ENCODE results near the gene RPLP1.

RPLP1 gene

DNA sequence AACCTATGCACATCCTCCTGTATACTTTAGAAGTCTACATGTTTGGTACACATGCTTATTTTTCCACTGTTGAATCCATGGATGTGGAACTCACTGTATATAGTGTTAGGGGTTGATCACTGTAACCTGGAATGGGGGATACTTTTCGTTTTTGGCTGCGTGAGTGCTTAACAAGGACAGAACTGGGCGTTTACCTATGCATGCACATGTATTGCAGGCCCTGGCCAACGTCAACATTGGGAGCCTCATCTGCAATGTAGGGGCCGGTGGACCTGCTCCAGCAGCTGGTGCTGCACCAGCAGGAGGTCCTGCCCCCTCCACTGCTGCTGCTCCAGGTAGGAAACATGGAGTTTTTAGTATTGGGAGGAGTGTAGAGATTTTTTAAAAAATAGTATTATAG lies 2.3 kb downstream of the RPLP1 start:
- Histone ChIP-seq H3K9ac (ENCODE audit: low read length) (peak overlapping the region; percentile 33; the same call in 1 of the 2 replicates), H3K36me3 (replicated peaks; ENCODE audit: low read depth, low read length) (peaks cover 52% of the 10 kb centered on the region)
- no peak for TF ChIP-seq EZH2phosphoT487 (IDR thresholded peaks at IDR 0.05; ENCODE audit: low read depth)
- TF ChIP-seq, protein P1, sequence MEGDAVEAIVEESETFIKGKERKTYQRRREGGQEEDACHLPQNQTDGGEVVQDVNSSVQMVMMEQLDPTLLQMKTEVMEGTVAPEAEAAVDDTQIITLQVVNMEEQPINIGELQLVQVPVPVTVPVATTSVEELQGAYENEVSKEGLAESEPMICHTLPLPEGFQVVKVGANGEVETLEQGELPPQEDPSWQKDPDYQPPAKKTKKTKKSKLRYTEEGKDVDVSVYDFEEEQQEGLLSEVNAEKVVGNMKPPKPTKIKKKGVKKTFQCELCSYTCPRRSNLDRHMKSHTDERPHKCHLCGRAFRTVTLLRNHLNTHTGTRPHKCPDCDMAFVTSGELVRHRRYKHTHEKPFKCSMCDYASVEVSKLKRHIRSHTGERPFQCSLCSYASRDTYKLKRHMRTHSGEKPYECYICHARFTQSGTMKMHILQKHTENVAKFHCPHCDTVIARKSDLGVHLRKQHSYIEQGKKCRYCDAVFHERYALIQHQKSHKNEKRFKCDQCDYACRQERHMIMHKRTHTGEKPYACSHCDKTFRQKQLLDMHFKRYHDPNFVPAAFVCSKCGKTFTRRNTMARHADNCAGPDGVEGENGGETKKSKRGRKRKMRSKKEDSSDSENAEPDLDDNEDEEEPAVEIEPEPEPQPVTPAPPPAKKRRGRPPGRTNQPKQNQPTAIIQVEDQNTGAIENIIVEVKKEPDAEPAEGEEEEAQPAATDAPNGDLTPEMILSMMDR (IDR thresholded peaks at IDR 0.05; ENCODE audit: low read depth, low read length), result no peak

DNA sequence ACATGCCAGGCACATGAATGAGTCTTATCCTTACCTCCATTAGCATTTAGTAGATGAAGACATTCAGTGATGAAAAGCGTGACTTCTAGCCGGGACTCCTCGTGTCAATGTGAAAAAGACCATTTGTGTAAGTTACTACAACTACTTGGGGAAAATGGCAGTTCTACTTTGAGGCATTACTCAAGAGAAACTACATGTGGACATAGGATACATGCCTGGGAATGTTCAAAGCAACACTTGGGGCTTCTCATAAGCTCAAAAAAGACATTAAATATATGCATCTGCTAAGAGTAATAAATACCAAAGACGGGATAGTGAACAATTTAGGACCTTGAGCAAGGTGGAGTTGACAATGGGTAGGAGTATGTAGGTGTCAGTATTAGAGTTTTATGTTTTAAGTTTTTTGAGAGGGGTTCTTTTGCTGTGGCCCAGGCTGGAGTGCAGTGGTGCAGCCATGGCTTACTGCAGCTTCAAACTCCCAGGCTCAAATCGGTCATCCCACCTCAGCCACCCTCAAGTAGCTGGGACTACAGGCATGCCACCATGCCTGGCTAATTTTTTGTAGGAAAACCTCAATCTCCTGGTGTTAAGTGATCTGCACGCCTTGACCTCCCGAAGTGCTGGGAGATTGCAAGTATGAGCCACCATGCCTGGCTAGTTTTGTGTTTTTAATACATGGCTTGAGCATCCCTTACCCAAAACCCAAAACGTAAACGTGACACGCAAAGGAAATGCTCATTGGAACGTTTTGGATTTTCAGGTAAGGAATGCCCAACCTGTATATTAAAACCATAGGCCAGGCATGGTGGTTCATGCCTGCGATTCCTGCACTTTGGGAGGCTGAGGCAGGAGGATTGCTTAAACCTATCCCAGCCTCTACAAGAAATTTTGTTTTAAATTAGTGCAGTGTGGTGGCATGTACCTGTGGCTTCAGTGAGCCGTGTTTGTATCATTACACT lies 3.9 kb downstream of the RPLP1 start:
- Histone ChIP-seq H3K36me3 (replicated peaks; ENCODE audit: low read depth, low read length) (peaks cover 52% of the 10 kb centered on the region), H3K4me3 (ENCODE audit: low read length) (no peak overlapping the region), H3K4me1 (ENCODE audit: low read length) (peaks cover 22% of the 10 kb centered on the region), H3K9ac (ENCODE audit: low read length) (no peak overlapping the region), H3K79me2 (ENCODE audit: low read length) (peaks cover 44% of the 10 kb centered on the region), H3K27ac (ENCODE audit: low read length) (no peak overlapping the region), H3K4me2 (ENCODE audit: low read length) (no peak overlapping the region), H4K20me1 (ENCODE audit: insufficient read depth, low read length) (peaks cover 48% of the 10 kb centered on the region), H3K27me3 (ENCODE audit: low read depth, low read length) (no peaks in the 10 kb centered on the region), H3K9me3 (ENCODE audit: insufficient read depth, low read length) (no peaks in the 10 kb centered on the region), H2AFZ (ENCODE audit: low read depth, low read length) (no peak overlapping the region)
- no peak for TF ChIP-seq EZH2phosphoT487 (IDR thresholded peaks at IDR 0.05; ENCODE audit: low read depth)
- TF ChIP-seq, protein P1 (IDR thresholded peaks at IDR 0.05; ENCODE audit: low read depth, low read length), result no peak

More for the DNA sequence above, 2.3 kb downstream of the RPLP1 start:
- Histone ChIP-seq H4K20me1 (ENCODE audit: insufficient read depth, low read length) (peaks cover 48% of the 10 kb centered on the region), H3K4me3 (ENCODE audit: low read length) (peak overlapping the region; percentile 94), H3K4me2 (ENCODE audit: low read length) (peak overlapping the region; percentile 83), H2AFZ (ENCODE audit: low read depth, low read length) (no peak overlapping the region), H3K27me3 (ENCODE audit: low read depth, low read length) (no peaks in the 10 kb centered on the region), H3K79me2 (ENCODE audit: low read length) (peaks cover 51% of the 10 kb centered on the region), H3K4me1 (ENCODE audit: low read length) (peaks cover 28% of the 10 kb centered on the region), H3K27ac (ENCODE audit: low read length) (peak overlapping the region; percentile 15; the same call in 1 of the 2 replicates), H3K9me3 (ENCODE audit: insufficient read depth, low read length) (no peaks in the 10 kb centered on the region)

DNA sequence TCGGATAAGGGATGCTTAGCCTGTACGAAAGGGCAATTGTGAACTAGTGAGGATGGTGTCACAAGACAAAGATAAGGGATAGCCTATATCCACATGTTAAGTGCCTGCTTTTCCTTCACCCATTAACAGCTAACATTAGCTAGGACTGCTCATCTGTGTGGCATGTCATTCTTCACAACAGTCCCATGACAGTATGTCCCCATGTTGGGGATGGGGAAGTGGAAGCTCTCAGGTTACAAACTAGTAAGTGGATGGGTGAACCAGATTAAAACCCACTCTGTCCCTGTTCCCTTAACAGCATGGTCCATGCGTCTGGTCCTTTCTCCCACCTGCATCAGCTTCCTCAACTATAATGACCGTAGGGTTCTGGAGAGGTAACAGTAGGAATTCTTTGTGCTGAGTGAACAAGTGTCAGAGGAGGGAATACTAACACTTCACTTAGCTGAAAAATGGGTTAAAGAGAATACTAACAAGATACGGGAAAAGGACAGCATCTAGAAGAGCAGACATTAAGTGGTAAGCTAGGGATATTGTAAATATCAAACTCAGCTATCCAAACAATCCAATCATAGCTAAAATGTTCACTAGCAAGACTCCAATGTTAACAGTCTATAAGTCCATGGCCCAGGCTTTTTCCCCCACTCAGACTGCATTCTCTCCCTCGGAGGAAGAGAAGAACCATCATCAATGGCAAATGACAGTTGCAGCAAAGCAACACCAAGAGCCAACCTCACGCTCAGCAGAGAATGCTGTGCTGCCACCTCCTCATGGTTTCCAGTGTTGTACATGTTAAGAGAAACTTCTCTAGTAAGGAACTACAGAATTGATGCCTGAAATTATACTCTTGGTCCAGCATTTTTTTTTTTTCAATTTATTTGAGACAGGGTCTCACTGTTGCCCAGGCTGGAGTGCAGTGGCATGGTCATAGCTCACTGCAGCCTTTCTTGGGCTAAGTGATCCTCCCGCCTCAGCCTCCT lies 5.0 kb downstream of the RPLP1 start:
- Histone ChIP-seq H4K20me1 (ENCODE audit: insufficient read depth, low read length) (peaks cover 48% of the 10 kb centered on the region), H2AFZ (ENCODE audit: low read depth, low read length) (no peak overlapping the region)
- no peak for TF ChIP-seq EZH2phosphoT487 (IDR thresholded peaks at IDR 0.05; ENCODE audit: low read depth)
- TF ChIP-seq, protein P1 (IDR thresholded peaks at IDR 0.05; ENCODE audit: low read depth, low read length), result no peak

More for the DNA sequence above, 5.0 kb downstream of the RPLP1 start:
- Histone ChIP-seq H3K79me2 (ENCODE audit: low read length) (peaks cover 35% of the 10 kb centered on the region), H3K36me3 (replicated peaks; ENCODE audit: low read depth, low read length) (peaks cover 52% of the 10 kb centered on the region), H3K4me1 (ENCODE audit: low read length) (peaks cover 26% of the 10 kb centered on the region), H3K9ac (ENCODE audit: low read length) (no peak overlapping the region), H3K9me3 (ENCODE audit: insufficient read depth, low read length) (no peaks in the 10 kb centered on the region), H3K27me3 (ENCODE audit: low read depth, low read length) (no peaks in the 10 kb centered on the region), H3K4me3 (ENCODE audit: low read length) (no peak overlapping the region), H3K4me2 (ENCODE audit: low read length) (no peak overlapping the region), H3K27ac (ENCODE audit: low read length) (peak overlapping the region; percentile 26)
